Measurements from ENCODE around the gene HTR6.
"Not testable (repeated sequence)": the region's sequence is repeated elsewhere in the genome, so short reads cannot be mapped to it uniquely, and the experiment has no call there.

- TF ChIP-seq CTCF (IDR thresholded peaks at IDR 0.05; ENCODE audit: borderline replicate concordance, extremely low read depth, low read length, poor library complexity, severe bottlenecking); EZH2 (IDR thresholded peaks at IDR 0.05; ENCODE audit: borderline replicate concordance, low read depth, low read length, severe bottlenecking): not testable (repeated sequence)
These were observed 34.5 kb upstream of the HTR6 start for GRCh38 chr1:19630192-19630591.

Measured in DND-41 (cell line).